Ureter (tissue), 1 donor: ENCODE data around the gene CD1E. TPM values are rescaled to one million over a fixed set of nuclear protein-coding genes. Genes with fewer than 3 reads are reported as not detected.
"Not testable (repeated sequence)": the region's sequence is repeated elsewhere in the genome, so short reads cannot be mapped to it uniquely, and the experiment has no call there.

Experiments
- DNase-seq: peaks from one replicate; pipeline ENCODE4 v3.0.0-alpha.2; 2020; ENCODE audit warnings: low spot score
- total RNA-seq: library from RNA; stranded (reverse); gene quantifications from one replicate; pipeline ENCODE4 v1.2.4, GENCODE V29; 2023
- donor health status: DM: yes; HTN: yes; CAD: no.

The CD1E gene
- total RNA-seq, 1 donor from 2014 or later: 0.52 TPM

- DNase-seq: no peak
Measured at GRCh38 chr1:158362482-158362881, 8.8 kb downstream of the CD1E start.

DNA sequence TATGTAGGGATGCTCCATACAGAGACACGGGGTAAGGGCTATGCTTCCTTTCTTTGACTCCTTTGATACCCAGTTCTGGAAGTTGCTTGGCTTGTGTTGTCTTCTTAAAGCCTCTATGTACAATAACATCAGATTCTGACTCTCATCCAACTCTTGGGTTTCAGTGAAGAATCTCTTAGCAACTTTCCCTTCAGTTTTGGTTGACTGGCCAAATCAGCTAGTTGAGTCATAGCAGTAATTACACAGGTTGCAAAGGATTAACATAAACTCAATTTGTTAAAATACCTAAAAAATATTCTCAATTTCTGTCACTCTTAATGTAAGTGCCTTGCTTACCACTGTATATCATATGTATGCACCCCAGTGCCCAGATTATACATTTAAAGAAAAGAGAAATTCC lies 9.2 kb downstream of the CD1E start:
- no peak for DNase-seq

DNA sequence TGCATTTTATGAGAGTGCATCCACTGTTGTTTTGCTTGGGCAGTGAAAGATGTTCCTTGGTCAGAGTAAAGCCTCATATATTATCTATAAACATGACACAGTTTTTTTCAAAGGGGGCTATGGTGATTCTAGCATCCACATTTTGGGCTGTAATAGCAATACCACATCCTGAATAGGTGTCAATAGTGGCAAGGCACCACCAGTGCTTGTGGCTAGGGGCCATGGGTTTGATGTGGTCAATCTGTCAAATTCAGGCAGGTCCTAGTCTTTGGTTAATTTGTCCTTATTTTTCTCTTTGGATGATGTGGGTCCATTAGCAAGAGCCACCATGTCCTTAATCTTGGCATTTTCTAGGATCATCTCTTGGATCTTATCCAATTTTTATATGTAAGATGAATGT lies 13.1 kb downstream of the CD1E start:
- no peak for DNase-seq

DNA sequence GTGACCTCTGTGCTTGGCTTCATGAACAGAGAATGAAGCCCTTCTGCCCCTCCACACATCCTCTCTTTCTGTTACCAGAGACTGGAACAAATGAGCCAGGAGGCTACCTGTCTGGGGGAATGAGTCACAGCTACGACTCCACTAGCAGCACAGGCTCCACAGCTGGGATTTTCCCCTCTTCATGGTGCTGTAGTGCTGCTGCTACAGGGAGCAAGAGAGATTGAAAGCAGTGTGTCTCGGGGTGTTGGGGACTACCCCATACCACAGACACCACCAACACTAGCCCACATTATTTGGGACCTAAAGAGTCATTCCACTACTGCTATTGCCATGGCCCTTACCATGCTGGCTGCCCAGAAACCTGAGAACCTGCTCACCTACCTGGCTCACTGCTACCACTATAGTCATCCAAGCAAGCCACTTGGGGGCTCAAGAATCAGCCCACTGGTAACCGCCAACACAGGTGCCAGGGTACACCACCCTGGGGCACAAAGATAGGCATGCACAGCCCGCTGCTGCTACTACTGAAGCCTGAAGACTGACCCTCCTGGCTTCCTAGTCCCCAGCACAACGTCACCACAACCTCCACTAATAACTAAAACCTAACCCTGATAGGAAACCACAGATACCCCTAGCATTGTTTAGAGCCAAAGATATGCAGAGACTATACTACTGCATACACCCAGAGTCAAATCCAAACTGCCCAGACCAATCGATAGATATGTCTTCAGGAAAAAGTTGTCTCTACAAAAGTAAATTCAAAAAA lies 17.7 kb downstream of the CD1E start:
- no peak for DNase-seq

GRCh38 chr1:158374101-158374500 lies 20.4 kb downstream of the CD1E start:
- DNase-seq: not testable (repeated sequence)

DNA sequence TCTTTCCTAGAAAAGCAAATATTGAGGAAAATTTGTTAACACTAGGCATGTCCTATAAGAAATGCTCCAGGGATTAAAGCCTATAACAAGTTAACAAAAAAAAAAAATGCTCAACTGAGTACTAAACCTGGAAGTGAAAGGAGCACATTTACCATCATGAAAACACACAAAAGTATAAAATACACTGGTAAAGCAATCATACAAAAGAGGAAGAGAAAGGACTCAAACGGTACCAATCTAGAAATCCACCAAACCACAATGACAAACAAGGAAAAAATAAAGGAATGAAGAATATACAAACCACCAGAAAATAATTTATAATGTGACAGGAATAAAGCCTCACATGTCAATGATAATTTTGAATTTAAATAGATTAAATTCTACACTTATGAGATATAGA lies 21.2 kb downstream of the CD1E start:
- DNase-seq: no peak

- no peak for DNase-seq
Measured at GRCh38 chr1:158390331-158390730, 36.6 kb downstream of the CD1E start.

GRCh38 chr1:158391099-158391498 lies 37.4 kb downstream of the CD1E start:
- no peak for DNase-seq

- no peak for DNase-seq
Measured at GRCh38 chr1:158393476-158393875, 39.8 kb downstream of the CD1E start.

GRCh38 chr1:158396646-158397045 lies 43.0 kb downstream of the CD1E start:
- DNase-seq: no peak

DNA sequence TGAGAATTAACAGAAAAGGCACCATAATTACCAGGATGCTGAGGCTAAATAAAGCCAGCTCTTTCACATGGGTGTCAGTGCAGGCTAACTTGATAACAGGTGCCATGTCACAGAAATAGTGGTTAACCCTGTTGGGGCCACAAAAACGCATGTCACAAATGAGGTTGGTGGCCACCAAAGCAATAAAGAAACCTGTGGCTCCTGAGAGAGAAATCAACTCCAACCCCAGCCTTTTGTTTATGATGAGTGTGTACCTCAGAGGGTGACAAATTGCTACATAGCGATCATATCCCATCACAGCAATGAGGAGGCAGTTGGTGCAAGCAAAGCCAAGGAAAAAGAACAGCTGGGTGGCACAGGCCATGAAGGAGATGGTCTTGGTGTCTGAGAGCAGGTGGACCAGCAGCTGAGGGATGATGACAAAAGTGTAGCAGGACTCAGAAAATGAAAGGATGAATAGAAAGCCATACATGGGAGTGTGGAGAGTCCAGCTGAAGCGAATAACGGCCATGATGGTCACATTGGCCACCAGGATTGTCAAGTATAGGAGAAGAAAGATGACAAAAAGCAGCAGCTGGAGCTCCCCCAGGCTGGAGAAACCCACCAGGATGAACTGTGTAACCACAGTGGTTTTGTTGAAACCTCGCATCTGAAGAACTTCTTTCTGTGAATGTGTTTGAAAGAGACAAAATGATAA lies 45.3 kb downstream of the CD1E start, which contains the start of gene OR10T2:
Gene OR10T2 (minus strand): TSS at position 649 of the 697 bp plus-strand sequence. CDS start 0 bp downstream, at position 649.
- DNase-seq: no peak

GRCh38 chr1:158400871-158401270 lies 47.2 kb downstream of the CD1E start:
- DNase-seq: no peak

DNA sequence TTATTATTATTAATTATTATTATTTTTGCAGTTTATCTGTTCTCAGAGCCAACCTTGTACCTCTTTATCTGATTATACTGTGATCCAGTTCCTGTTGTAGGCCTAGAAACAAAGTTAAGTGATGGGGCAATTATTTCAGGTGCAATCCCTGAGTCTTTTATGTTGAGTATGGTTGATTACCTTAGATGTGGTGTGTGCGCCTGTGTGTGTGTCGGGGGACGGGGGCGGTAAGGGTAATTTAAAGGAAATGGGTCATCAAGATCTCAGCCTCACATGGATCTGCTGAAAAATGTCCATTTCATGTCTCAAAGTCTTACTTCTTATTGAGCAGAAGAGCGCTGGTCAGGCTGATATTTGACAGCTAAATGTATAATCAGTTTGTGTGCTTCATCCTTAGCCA lies 53.4 kb downstream of the CD1E start:
- DNase-seq: no peak

Other genes with a start within 250 kb of the CD1E start
- gene CD1D, start 173.0 kb upstream of the CD1E start, total RNA-seq: 1.7 TPM
- gene CD1A, start 99.5 kb upstream of the CD1E start, total RNA-seq: not detected
- not detected for gene CD1C, start 64.0 kb upstream of the CD1E start, total RNA-seq
- not detected for gene CD1B, start 22.4 kb upstream of the CD1E start, total RNA-seq
- not detected for gene OR10T2, start 45.6 kb downstream of the CD1E start, total RNA-seq
- not detected for gene OR10K2, start 72.3 kb downstream of the CD1E start, total RNA-seq
- not detected for gene OR10K1, start 107.9 kb downstream of the CD1E start, total RNA-seq
- not detected for gene OR10R2, start 118.3 kb downstream of the CD1E start, total RNA-seq
- not detected for gene OR6Y1, start 200.5 kb downstream of the CD1E start, total RNA-seq
- not detected for gene OR6P1, start 216.7 kb downstream of the CD1E start, total RNA-seq
- gene OR10X1, start 226.0 kb downstream of the CD1E start, total RNA-seq: not detected